ENCODE results near the gene TMEM132D.
"Not testable (repeated sequence)": the region's sequence is repeated elsewhere in the genome, so short reads cannot be mapped to it uniquely, and the experiment has no call there.

Gene TMEM132D

DNA sequence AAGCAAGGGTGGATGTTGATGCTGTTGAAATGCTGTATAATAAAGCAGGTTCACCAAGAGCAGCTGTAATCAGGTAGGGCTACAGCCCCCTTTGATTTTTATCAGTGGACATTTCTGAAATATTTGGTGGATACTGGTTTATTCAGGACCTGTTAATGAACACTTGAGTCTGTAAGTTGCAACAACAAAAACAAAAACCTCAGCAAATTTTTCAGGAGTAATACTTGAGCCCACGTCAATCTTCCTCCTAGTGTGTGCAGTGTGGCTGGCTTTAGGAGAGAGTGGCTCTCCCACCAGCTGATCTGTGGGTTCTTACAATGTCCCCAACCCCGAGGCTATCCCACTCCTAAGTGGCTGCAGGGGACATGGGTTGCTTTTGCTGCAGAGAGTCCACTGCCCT is 702.8 kb downstream of the TMEM132D start:
- DNase-seq (ENCODE audit: low read depth in 1 of 2, low spot score in 1 of 2), result no peak

DNA sequence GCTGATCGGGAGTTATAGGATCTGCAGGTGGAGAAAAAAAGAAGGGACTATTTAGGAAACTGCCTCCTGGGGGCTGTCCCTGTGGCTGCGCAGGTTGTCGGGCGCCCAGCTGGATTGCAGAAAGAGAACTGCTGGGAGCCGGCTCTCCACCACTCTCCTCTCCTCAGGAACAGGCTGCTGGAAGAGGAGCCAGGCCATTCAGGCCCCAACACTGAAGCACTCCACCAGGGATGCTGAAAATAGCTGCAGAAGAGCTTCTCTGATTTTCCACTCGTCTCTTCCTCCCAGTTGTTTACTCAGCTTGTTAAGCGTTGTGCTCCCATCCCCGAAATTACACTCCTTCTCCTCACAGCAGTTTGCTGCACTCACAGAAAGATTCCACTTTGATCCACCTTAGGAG is 703.2 kb downstream of the TMEM132D start:
- no peak for DNase-seq (ENCODE audit: low read depth in 1 of 2, low spot score in 1 of 2)

DNA sequence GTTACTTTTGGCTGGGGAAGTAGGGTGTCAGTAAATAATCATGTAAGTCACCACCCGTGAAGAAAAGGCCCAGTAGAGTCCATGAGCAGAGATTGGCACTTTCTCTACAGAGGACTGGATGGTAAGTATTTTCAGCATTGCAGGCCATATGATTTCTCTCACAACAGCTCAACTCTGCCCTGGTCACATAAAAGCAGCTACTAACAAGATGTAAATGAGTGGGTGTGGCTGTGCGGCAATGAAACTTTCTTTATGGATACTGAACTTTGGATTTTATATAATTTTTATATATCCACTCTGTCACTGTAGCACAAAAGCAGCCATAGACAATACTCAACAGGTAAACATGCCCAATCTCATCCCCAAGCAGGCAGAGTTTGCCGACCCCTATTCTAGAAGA is 706.9 kb downstream of the TMEM132D start:
- no peak for DNase-seq (ENCODE audit: low read depth in 1 of 2, low spot score in 1 of 2)

DNA sequence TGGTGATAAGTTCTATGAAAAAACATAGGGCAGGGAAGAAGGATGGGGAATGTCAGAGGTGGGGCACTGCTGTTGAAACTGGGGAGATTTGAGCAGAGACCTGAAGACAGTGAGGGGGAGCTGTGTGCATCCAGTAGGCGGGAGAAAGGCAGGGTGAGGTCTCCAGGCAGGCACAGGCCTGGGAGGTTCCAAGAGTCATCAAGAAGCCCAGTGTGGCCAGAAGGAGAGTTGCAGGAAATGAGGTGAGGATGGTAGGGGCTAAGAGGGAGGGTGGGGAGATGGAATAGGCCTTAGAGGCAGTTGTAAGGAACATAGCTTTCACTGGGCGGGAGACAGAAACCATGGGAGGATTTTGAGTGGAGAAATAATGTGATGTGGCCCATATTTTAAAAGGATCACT is 708.7 kb downstream of the TMEM132D start:
- no peak for DNase-seq (ENCODE audit: low read depth in 1 of 2, low spot score in 1 of 2)

DNA sequence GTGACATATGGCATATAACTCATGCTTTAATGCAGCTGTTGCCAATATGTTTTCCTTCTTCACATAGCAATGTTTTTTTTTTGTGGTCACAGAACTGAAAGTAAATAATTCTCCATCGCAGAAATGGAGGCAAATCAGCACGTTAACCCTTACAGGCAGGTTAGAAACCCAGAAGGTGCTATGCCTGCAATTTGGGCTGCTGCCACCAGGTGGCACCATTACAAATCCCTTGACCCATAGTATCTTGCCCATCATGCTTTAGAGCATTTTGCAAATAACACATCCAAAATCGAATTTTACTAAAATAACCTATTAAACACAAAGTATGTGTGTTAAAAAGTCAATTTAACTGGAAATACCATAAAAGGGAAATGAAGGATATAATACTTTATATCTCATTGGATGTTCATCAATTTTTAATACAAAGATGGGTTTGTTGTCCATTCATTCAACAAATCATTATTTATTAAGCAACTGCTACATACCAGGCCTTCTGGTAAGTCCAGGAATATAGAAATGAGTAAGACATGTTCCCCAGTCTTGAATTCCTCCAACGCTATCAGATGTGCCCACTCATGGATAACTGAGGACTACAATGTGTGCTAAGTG is 710.5 kb downstream of the TMEM132D start:
- no peak for DNase-seq (ENCODE audit: low read depth in 1 of 2, low spot score in 1 of 2)

DNA sequence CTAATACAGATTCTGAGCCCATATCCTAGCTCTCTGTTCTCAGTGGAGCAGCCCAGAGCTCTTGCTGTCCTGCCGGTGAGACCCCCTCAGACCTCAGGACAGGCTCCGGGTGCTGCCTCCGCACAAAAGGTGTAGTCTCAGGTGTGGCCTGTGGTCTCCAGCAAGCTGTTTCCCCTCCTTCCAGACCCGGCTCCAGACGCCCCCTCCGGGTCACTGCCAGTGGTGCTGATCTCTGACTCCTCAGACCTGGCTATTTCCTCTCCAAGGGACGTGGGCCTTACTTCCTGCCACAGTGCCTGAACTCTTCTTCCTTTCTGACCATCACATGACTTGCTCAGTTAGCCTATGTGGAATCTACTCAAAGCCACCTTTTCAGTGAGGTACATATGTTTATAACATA is 713.0 kb downstream of the TMEM132D start:
- DNase-seq (ENCODE audit: low read depth in 1 of 2, low spot score in 1 of 2), result no peak

DNA sequence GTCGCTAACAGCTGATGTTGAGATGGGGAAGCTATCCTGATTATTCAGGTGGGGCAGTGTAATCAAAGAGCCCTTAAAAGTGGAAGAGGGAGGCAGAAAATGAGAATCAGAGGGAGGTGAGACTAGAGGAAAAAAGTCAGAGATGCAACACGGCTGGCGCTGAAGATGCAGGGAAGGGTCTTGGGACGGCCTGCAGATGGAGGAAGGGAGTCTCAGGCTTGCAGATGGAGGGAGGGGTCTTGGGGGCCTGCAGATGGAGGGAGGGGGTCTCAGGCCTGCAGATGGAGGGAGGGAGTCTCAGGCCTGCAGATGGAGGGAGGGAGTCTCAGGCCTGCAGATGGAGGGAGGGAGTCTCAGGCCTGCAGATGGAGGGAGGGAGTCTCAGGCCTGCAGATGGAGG is 713.9 kb downstream of the TMEM132D start:
- DNase-seq (ENCODE audit: low read depth in 1 of 2, low spot score in 1 of 2), result not testable (repeated sequence)

DNA sequence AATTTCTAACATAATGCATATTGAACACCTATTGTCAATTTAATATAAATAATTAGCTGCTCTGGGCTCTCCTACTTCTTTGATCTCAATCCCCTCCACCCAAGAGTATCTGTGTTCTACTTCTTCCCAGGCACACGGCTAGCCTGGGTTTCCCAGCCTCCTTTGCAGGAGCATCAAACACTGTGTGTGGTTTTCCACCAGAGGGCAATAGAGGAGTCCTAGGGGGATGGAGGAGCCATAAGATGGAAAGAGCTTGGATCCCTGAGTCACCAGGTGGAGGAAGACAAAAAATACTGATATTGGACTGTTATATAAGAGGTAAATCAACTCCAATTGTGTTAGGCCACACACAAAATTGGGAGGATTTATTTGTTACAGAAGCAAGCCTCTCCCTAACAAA is 716.9 kb downstream of the TMEM132D start:
- no peak for DNase-seq (ENCODE audit: low read depth in 1 of 2, low spot score in 1 of 2)

DNA sequence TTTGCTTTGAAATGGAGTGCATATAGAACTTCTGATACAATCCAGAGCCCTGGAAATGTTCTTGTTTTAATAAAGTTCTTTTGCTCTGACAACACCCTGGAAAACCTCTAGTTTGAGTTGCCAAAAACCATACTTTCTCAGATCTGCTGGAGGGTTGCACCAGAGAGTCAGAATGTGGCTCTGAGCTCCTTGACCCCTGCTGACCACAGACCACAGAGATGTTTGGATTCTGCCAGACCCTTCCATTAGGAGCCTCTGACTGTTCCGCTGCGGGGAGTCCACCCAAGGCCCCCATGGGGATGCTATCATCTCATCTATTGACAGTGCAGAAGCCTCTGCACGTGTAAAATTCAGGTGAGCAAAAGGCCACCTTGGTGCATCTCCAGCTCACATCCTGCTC is 718.0 kb downstream of the TMEM132D start:
- DNase-seq (ENCODE audit: low read depth in 1 of 2, low spot score in 1 of 2), result no peak

DNA sequence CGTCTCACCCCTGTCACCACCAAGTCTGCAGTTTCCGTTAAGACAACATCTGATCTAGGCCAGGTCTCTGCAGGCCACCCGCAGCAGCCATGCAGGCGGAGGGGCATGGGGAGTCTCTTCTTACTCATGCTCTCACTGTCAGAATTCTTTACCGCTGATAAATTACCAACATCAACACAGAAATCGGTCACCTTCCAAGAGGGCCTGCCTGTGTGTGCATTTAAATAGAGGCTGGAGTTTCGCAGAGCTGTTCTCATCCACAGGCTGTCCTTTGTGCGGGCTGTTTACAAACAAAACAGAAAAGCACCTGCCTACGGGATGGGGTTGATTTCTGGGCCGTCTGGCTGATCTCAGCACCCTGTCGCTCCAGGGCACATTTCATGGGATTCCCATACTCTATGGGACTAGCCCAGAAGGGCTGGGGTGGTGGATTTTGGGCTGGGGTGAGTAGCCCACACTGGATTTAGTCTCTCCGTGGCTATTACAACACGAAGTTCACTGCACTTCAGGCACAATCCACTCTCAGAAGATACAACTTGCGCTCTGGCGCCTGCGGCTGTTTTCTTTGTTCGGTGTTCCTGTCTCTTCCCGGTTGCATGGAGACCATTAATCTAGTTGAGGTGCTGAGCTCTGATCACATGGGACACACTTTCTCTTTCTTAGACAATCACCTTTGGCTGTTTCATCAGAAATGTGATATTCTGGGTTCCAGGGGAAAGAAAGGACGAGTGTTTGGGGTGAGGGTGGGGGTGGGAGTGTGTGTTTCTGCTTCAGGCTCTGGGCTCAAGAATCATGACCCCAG is 719.5 kb downstream of the TMEM132D start:
- no peak for DNase-seq (ENCODE audit: low read depth in 1 of 2, low spot score in 1 of 2)

DNA sequence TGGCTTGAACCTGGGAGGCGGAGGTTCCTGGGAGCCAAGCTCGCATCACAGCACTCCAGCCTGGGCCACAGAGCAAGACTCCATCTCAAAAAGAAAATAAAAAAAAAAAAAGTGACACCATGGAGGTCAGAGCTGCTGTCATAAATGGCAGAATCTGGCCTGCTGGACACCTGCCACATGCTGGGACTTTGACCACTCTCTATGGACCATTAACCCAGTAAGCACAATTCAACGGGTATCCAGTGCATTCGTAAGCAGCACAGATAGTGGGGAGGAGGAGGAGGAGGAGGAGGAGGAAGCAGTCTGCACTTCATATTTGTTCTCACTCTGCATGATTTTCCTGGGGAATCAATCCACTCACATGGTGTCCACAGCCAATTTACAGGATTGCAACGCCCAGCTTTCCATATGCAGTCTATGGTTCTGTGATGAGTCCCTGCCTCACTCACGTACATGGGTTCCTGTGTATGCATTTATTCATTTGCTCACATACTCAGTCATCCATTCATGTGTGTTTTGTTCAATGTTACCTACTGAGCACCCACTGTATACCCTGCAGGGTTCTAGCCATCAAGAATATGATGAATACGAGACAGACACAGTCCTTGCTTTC is 723.8 kb downstream of the TMEM132D start:
- no peak for DNase-seq (ENCODE audit: low read depth in 1 of 2, low spot score in 1 of 2)

DNA sequence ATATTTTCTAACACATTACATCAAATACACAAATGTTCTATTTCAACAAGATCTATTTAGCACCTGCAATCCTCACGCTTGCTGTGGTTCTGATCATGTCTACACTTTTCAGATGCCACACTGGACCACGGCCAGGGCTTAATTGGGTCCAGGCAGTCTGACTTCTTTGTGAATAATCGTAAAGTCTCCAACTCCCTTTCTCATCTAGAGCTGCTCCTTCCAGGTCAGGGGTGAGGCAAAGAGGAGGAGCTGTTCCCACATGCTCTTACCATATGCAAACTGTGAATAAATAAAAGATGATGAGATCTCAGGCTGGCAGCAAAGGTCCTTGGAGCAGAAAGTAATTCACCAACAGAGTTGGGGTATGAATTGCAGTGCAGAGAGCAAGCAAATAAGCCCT is 733.9 kb downstream of the TMEM132D start:
- no peak for DNase-seq (ENCODE audit: low read depth in 1 of 2, low spot score in 1 of 2)

DNA sequence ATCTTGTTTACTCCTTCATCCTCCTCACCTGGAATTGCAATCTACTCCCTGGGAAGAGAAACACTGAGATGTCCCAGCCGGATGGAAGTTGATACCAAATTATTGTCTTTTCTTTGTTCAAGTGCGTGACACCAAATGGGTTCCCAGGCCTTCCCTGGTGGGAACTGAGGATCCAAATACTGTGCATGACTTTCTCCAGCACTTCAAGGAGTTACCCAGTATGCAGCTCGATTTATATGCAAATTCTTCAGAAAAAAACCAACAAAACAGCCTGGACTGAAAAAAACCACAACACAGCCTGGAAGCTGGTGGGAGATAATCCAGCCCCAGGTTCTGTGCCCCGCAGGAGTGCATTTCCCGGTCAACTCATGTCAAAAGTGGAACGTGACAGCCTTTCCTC is 740.0 kb downstream of the TMEM132D start:
- no peak for DNase-seq (ENCODE audit: low read depth in 1 of 2, low spot score in 1 of 2)

DNA sequence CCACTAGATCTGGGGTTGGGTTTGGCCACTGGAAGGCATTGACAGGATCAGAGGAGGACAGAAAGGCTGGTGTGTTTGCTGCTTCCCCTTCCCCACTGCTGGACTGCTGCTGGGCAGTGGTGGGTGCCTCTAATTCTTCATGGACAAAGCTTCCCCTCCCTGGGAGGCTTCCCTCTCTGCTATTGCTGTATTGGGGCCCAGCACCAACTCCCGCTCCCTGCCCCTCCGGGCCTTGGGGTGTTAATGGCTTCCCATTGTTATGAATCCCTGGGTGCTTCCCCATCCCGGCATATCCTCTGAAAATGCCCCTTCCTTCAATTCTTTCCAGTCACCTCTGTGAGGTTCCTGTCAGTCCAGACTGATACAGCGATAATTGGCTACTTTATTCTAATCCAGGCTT is 740.4 kb downstream of the TMEM132D start:
- DNase-seq (ENCODE audit: low read depth in 1 of 2, low spot score in 1 of 2), result no peak

DNA sequence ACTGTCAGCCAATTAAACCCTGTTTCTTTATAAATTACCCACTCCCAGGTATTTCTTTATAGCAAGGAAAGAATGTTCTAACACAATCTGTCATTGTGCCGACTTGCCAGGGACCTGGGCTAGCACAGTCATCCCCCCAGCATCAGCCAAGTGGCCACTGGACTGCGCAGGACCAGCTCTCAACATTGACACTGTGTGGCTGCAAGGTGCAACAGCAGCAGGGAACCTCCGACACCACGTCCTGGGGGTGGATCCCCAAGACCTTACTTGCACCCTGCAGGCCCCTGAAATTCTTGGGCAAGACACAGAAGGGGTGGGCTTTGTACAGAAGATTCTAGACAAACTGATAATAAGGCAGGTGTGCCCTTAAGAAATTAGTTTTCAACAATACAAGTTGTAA is 741.0 kb downstream of the TMEM132D start:
- no peak for DNase-seq (ENCODE audit: low read depth in 1 of 2, low spot score in 1 of 2)

DNA sequence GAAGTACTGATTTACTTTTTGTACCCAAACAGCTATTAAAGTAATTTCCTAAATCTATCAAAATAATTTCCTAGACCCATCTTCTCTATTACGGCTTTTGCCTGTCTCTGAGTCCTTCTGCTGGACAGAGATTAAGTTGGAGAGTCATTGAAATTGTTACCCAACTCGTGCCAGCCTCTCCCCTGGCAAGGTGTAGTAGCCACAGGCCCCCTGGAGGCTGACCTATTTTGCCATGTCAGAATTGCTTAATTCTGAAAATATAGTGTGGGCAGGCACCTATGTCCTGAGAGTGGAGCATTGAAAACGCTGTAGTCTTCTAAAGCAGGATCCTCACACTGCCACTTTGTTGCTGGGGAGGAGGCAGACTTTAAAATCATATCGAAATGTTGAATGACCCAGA is 742.3 kb downstream of the TMEM132D start:
- DNase-seq (ENCODE audit: low read depth in 1 of 2, low spot score in 1 of 2), result no peak

DNA sequence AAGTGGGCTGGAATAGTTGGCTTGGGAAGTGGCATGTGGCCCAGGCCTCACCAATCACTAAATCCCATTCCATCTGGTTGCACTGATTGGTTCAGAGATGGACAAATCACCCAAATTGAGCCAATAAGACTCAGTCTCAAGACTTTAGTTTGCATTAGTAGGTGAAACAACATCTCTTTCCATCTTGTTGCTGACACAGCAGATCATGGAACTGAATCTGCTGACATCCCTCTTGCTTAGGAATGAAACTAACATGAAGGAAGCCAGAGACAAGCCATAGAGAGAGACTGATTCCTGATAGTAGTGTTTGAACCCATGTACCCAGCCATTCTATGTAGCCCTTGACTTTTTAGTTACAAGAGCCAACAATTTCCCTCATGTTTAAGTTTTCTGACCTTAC is 743.5 kb downstream of the TMEM132D start:
- no peak for DNase-seq (ENCODE audit: low read depth in 1 of 2, low spot score in 1 of 2)

DNA sequence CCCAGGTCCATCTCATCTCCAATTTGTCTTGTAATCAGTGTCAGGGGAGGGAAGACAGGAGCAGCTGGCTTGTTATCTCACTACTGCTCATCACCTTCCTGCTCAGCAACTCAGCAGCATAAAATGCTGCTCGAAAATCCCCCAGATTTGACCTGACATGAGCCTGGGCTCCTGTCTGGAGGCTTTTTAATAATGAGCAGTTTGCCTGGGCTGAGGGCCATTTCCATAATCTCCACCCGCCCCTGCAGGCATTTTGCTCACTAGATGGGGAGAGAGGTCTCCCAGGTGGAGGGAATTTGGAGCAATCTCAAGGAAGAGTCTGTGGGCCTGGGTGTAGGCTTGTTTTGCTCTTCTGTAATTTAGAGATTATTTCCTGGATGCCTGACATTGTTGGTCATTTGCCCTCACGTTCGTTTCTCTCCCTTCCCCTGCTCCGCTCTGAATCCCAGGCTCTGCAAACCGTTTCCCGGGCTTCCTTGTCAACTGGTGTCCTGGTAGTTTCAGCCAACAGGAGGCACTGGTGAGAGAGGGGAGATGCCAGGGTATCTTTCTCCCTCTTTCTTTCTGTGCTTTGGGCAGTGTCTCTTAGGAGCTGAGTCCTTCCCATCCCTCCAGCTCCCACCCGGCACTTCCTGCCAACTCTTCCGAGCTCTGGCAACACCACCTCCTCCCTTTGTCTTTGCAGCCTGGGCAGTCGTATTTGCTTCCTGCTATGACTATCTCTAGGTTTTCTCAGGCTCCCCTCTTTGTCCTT is 751.3 kb downstream of the TMEM132D start:
- DNase-seq (ENCODE audit: low read depth in 1 of 2, low spot score in 1 of 2), result no peak

DNA sequence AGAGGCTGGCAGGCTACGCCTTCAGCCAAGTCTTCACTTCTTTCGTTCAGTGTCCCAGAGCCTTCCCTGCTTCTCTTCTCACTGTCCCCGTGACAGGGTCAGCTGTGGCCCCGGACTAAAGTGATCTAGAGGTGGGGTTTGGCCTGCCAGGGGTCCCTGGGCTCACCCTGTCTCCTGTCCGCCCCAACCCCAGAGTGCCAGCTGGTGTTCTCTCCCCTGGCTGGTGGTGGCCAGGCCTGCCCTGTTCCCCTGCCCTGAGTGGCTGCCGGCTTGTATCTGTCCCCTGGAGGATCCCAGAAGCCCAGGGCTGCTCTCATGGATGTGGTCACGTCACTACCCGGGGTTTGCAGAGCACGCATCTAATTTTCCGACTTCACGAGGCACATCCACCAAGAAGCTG is 753.1 kb downstream of the TMEM132D start:
- no peak for DNase-seq (ENCODE audit: low read depth in 1 of 2, low spot score in 1 of 2)

DNA sequence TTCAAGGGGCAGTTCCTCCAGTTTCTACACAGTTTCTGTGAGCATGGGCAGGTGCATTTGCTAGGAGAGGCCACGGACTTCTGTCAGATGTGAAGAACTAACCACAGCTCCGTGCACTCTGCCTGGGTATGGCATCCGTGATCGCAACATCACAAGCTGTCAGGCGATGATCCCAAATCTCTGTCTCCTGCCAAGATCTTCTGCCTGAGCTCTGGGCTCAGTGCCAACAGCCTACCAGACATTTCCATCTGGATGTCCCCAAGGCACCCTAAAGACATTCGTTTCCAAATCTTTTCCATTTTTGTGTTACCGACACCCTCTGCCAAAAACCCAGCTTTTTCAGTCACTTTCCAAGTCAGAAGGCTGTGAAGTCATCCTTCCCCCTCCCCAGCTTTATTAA is 758.4 kb downstream of the TMEM132D start:
- DNase-seq (ENCODE audit: low read depth in 1 of 2, low spot score in 1 of 2), result no peak

DNA sequence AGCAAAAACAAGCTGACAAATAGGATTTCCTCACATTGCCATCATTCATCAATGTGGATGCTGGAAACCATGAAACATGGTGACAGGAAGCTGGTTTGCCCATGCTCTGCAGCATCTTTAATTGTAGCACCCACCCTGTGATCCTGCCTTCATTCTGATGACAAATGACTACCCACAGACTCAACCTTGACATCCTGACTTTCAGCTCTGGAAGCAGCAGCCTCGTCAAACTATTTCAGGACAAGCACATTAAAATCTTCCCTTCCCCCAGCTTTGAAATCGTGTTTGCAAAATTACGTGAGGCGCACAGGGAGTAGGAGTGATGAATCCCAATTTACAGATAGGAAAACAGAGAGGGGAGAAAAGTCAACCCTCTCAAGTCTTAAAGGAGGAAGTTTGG is 765.0 kb downstream of the TMEM132D start:
- DNase-seq (ENCODE audit: low read depth in 1 of 2, low spot score in 1 of 2), result no peak
